ENCODE data around the gene PCGF3. TPM values are rescaled to one million over a fixed set of nuclear protein-coding genes. Genes with fewer than 3 reads are reported as not detected.
"Not testable (repeated sequence)": the region's sequence is repeated elsewhere in the genome, so short reads cannot be mapped to it uniquely, and the experiment has no call there.

The PCGF3 gene
- total RNA-seq, 1 donor from 2014 or later, result 58.5 TPM

- Histone ChIP-seq H3K27me3 (ENCODE audit: control insufficient read depth, insufficient read depth, low read length) (no peaks in the 10 kb centered on the region), H3K4me3 (ENCODE audit: low read depth, low read length) (no peak overlapping the region), H3K36me3 (ENCODE audit: control insufficient read depth, insufficient read depth, low read length) (peaks cover 3% of the 10 kb centered on the region)
- DNase-seq (ENCODE audit: low read depth), result no peak
- no peak for TF ChIP-seq CTCF (IDR thresholded peaks at IDR 0.05; ENCODE audit: insufficient read depth, low read length, poor library complexity, severe bottlenecking)
Measured at GRCh38 chr4:727576-727975, 21.9 kb downstream of the PCGF3 start.

GRCh38 chr4:729336-730315 is 24.0 kb downstream of the PCGF3 start:
- DNase-seq (ENCODE audit: low read depth), result no peak
- no peaks in the 10 kb centered on the region for H3K27me3 ChIP-seq (ENCODE audit: control insufficient read depth, insufficient read depth, low read length)
- peaks cover 3% of the 10 kb centered on the region for H3K36me3 ChIP-seq (ENCODE audit: control insufficient read depth, insufficient read depth, low read length)
- no peak for TF ChIP-seq CTCF (IDR thresholded peaks at IDR 0.05; ENCODE audit: insufficient read depth, low read length, poor library complexity, severe bottlenecking)
- H3K4me3 ChIP-seq (ENCODE audit: low read depth, low read length), result no peak overlapping the region

GRCh38 chr4:730511-730910 is 24.9 kb downstream of the PCGF3 start:
- no peak for TF ChIP-seq CTCF (IDR thresholded peaks at IDR 0.05; ENCODE audit: insufficient read depth, low read length, poor library complexity, severe bottlenecking)
- H3K4me3 ChIP-seq (ENCODE audit: low read depth, low read length), result no peak overlapping the region
- no peaks in the 10 kb centered on the region for H3K27me3 ChIP-seq (ENCODE audit: control insufficient read depth, insufficient read depth, low read length)
- DNase-seq (ENCODE audit: low read depth), result no peak
- H3K36me3 ChIP-seq (ENCODE audit: control insufficient read depth, insufficient read depth, low read length), result peaks cover 3% of the 10 kb centered on the region

- not testable (repeated sequence) for H3K4me3 ChIP-seq (ENCODE audit: low read depth, low read length); H3K27me3 ChIP-seq (ENCODE audit: control insufficient read depth, insufficient read depth, low read length); DNase-seq (ENCODE audit: low read depth); H3K36me3 ChIP-seq (ENCODE audit: control insufficient read depth, insufficient read depth, low read length)
Measured at GRCh38 chr4:730946-731904, 25.6 kb downstream of the PCGF3 start.

- H3K4me3 ChIP-seq (ENCODE audit: low read depth, low read length); H3K36me3 ChIP-seq (ENCODE audit: control insufficient read depth, insufficient read depth, low read length); DNase-seq (ENCODE audit: low read depth); H3K27me3 ChIP-seq (ENCODE audit: control insufficient read depth, insufficient read depth, low read length): not testable (repeated sequence)
Measured at GRCh38 chr4:731954-732353, 26.3 kb downstream of the PCGF3 start.

- Histone ChIP-seq H3K27me3 (ENCODE audit: control insufficient read depth, insufficient read depth, low read length) (no peaks in the 10 kb centered on the region), H3K4me3 (ENCODE audit: low read depth, low read length) (no peak overlapping the region), H3K36me3 (ENCODE audit: control insufficient read depth, insufficient read depth, low read length) (peaks cover 4% of the 10 kb centered on the region)
- no peak for DNase-seq (ENCODE audit: low read depth)
- TF ChIP-seq CTCF (IDR thresholded peaks at IDR 0.05; ENCODE audit: insufficient read depth, low read length, poor library complexity, severe bottlenecking), result no peak
Measured at GRCh38 chr4:732486-732885, 26.9 kb downstream of the PCGF3 start.

Measured in kidney epithelial cell (primary cell).